ENCODE measurements around the gene IGF2.

- no peak for TF ChIP-seq SUZ12 (IDR thresholded peaks at IDR 0.05; ENCODE audit: extremely low read depth, insufficient read depth, insufficient read length)
- TF ChIP-seq ZNF274 (IDR thresholded peaks at IDR 0.05; ENCODE audit: low read depth, low read length) = no peak
- TF ChIP-seq YY1 (IDR thresholded peaks at IDR 0.05; ENCODE audit: insufficient read depth, insufficient read length) = no peak
Measured at GRCh38 chr11:2091786-2092463, 47.3 kb downstream of the IGF2 start.
